Mesendoderm (in vitro differentiated cells): ENCODE measurements around the gene GLP1R.

ENCODE experiments used
- DNase-seq: peaks from one replicate; pipeline ENCODE4 v3.0.0; 2013
- H2AK5ac ChIP-seq: 2 replicates; pipeline ENCODE4 v1.6.1; 2013; ENCODE audit warnings: low read length, inconsistent platforms
- H2BK120ac ChIP-seq: 2 replicates; pipeline ENCODE4 v1.6.1; 2013; ENCODE audit warnings: low read depth, mild to moderate bottlenecking, low read length, moderate library complexity, mixed read lengths
- H2BK15ac ChIP-seq: replicated peaks from 2 replicates; pipeline ENCODE4 v1.6.1; 2013; ENCODE audit warnings: low read depth, mild to moderate bottlenecking, moderate library complexity
- H2BK5ac ChIP-seq: 2 replicates; pipeline ENCODE4 v1.6.1; 2013; ENCODE audit warnings: low read length, inconsistent platforms
- H3K18ac ChIP-seq: 2 replicates; pipeline ENCODE4 v1.6.1; 2013; ENCODE audit warnings: mild to moderate bottlenecking, low read length, mixed read lengths
- H3K23ac ChIP-seq: one replicate; pipeline ENCODE4 v1.6.1; 2013; ENCODE audit warnings: low read length
- H3K27ac ChIP-seq: 2 replicates; pipeline ENCODE4 v1.5.1; 2013; ENCODE audit warnings: low read depth, mild to moderate bottlenecking, inconsistent platforms, low read length, moderate library complexity
- H3K27me3 ChIP-seq: 2 replicates; pipeline ENCODE4 v1.6.1; 2013; ENCODE audit warnings: low read length, control low read depth, mild to moderate bottlenecking, inconsistent platforms; ENCODE audit not compliant: insufficient read depth, poor library complexity
- H3K36me3 ChIP-seq: 2 replicates; pipeline ENCODE4 v1.6.1; 2013; ENCODE audit warnings: low read length, inconsistent platforms; ENCODE audit not compliant: control insufficient read depth, insufficient read depth
- H3K4ac ChIP-seq: one replicate; pipeline ENCODE4 v1.6.1; 2013; ENCODE audit warnings: low read depth, mild to moderate bottlenecking, low read length, moderate library complexity
- H3K4me1 ChIP-seq: 2 replicates; pipeline ENCODE4 v1.6.1; 2013; ENCODE audit warnings: low read depth, low read length, inconsistent platforms; ENCODE audit not compliant: control insufficient read depth
- H3K4me2 ChIP-seq: 2 replicates; pipeline ENCODE4 v1.6.1; 2013; ENCODE audit warnings: low read length
- H3K4me3 ChIP-seq: 2 replicates; pipeline ENCODE4 v1.5.1; 2013; ENCODE audit warnings: mild to moderate bottlenecking, low read length
- H3K56ac ChIP-seq: one replicate; pipeline ENCODE4 v1.6.1; 2013; ENCODE audit warnings: low read length
- H3K79me1 ChIP-seq: 2 replicates; pipeline ENCODE4 v1.6.1; 2013; ENCODE audit warnings: low read length, inconsistent platforms
- H3K79me2 ChIP-seq: 2 replicates; pipeline ENCODE4 v1.6.1; 2013; ENCODE audit warnings: mild to moderate bottlenecking, low read length; ENCODE audit not compliant: control insufficient read depth, insufficient read depth
- H3K9ac ChIP-seq: 2 replicates; pipeline ENCODE4 v1.6.1; 2013; ENCODE audit warnings: low read length, inconsistent platforms
- H4K5ac ChIP-seq: one replicate; pipeline ENCODE4 v1.6.1; 2013; ENCODE audit warnings: low read length
- H4K8ac ChIP-seq: one replicate; pipeline ENCODE4 v1.6.1; 2013; ENCODE audit warnings: low read depth, mild to moderate bottlenecking, control low read depth, low read length, moderate library complexity
- WGBS: extraction: QIAGEN DNeasy Blood & Tissue Kit; methylation state at CpG from one replicate; pipeline ENCODE4 v1.1.7; 2013; ENCODE audit warnings: low lambda C conversion rate, missing lambda C conversion rate; ENCODE audit not compliant: insufficient coverage; ENCODE audit errors: extremely low coverage; 5-methylcytosine and 5-hydroxymethylcytosine counted together

Gene GLP1R

GRCh38 chr6:39061588-39061987 lies 13.0 kb downstream of the GLP1R start:
- H3K4ac ChIP-seq: no peak overlapping the region
- no peak overlapping the region for H3K9ac ChIP-seq
- no peak overlapping the region for H4K5ac ChIP-seq
- H3K27me3 ChIP-seq: no peaks in the 10 kb centered on the region
- DNase-seq: no peak
- no peak overlapping the region for H2AK5ac ChIP-seq
- H4K8ac ChIP-seq: no peak overlapping the region
- H3K18ac ChIP-seq: no peak overlapping the region
- H3K27ac ChIP-seq: no peak overlapping the region
- no peaks in the 10 kb centered on the region for H3K36me3 ChIP-seq
- H2BK120ac ChIP-seq: no peak overlapping the region
- H2BK5ac ChIP-seq: no peak overlapping the region
- WGBS: no CpG with 5 or more reads among the region's 3 CpGs
- no peaks in the 10 kb centered on the region for H3K79me1 ChIP-seq
- H2BK15ac ChIP-seq: no peak overlapping the region
- no peak overlapping the region for H3K4me3 ChIP-seq
- no peaks in the 10 kb centered on the region for H3K79me2 ChIP-seq
- H3K4me1 ChIP-seq: no peaks in the 10 kb centered on the region
- no peak overlapping the region for H3K23ac ChIP-seq
- no peak overlapping the region for H3K56ac ChIP-seq
- H3K4me2 ChIP-seq: no peak overlapping the region

GRCh38 chr6:39062014-39062740 lies 13.6 kb downstream of the GLP1R start:
- Histone ChIP-seq H3K27ac (no peak overlapping the region), H3K4me2 (no peak overlapping the region), H4K5ac (no peak overlapping the region), H2AK5ac (no peak overlapping the region), H2BK5ac (no peak overlapping the region), H3K18ac (no peak overlapping the region), H3K4ac (no peak overlapping the region), H3K79me2 (no peaks in the 10 kb centered on the region), H3K56ac (no peak overlapping the region), H3K4me1 (no peaks in the 10 kb centered on the region), H2BK120ac (no peak overlapping the region), H3K27me3 (no peaks in the 10 kb centered on the region), H3K9ac (no peak overlapping the region), H2BK15ac (no peak overlapping the region), H3K23ac (no peak overlapping the region), H3K4me3 (no peak overlapping the region), H3K79me1 (no peaks in the 10 kb centered on the region), H3K36me3 (no peaks in the 10 kb centered on the region), H4K8ac (no peak overlapping the region)
- DNase-seq: peak; percentile 34
- no CpG with 5 or more reads among the region's 10 CpGs for WGBS

- H2BK15ac ChIP-seq: no peak overlapping the region
- no peaks in the 10 kb centered on the region for H3K27me3 ChIP-seq
- H3K4me1 ChIP-seq: no peaks in the 10 kb centered on the region
- WGBS: no CpG with 5 or more reads among the region's 1 CpG
- H3K36me3 ChIP-seq: no peaks in the 10 kb centered on the region
- H3K9ac ChIP-seq: no peak overlapping the region
- H3K18ac ChIP-seq: no peak overlapping the region
- DNase-seq: no peak
- H3K79me1 ChIP-seq: no peaks in the 10 kb centered on the region
- no peak overlapping the region for H2BK5ac ChIP-seq
- no peak overlapping the region for H3K56ac ChIP-seq
- no peak overlapping the region for H3K4ac ChIP-seq
- H2AK5ac ChIP-seq: no peak overlapping the region
- no peak overlapping the region for H3K4me2 ChIP-seq
- no peak overlapping the region for H4K5ac ChIP-seq
- H3K27ac ChIP-seq: no peak overlapping the region
- no peak overlapping the region for H4K8ac ChIP-seq
- H2BK120ac ChIP-seq: no peak overlapping the region
- H3K4me3 ChIP-seq: no peak overlapping the region
- H3K79me2 ChIP-seq: no peaks in the 10 kb centered on the region
- no peak overlapping the region for H3K23ac ChIP-seq
These were observed 14.9 kb downstream of the GLP1R start for GRCh38 chr6:39063526-39063925.

- H3K23ac ChIP-seq: no peak overlapping the region
- H2BK5ac ChIP-seq: no peak overlapping the region
- H3K4me3 ChIP-seq: no peak overlapping the region
- H3K56ac ChIP-seq: no peak overlapping the region
- no peak overlapping the region for H2BK15ac ChIP-seq
- H3K27me3 ChIP-seq: no peaks in the 10 kb centered on the region
- H3K18ac ChIP-seq: no peak overlapping the region
- H2BK120ac ChIP-seq: no peak overlapping the region
- H3K27ac ChIP-seq: no peak overlapping the region
- no peak overlapping the region for H4K5ac ChIP-seq
- no peaks in the 10 kb centered on the region for H3K79me1 ChIP-seq
- H3K4ac ChIP-seq: no peak overlapping the region
- DNase-seq: no peak
- H3K9ac ChIP-seq: no peak overlapping the region
- no CpG with 5 or more reads among the region's 8 CpGs for WGBS
- no peaks in the 10 kb centered on the region for H3K4me1 ChIP-seq
- no peak overlapping the region for H2AK5ac ChIP-seq
- H3K79me2 ChIP-seq: no peaks in the 10 kb centered on the region
- no peak overlapping the region for H3K4me2 ChIP-seq
- no peaks in the 10 kb centered on the region for H3K36me3 ChIP-seq
- H4K8ac ChIP-seq: no peak overlapping the region
These were observed 17.0 kb downstream of the GLP1R start for GRCh38 chr6:39065561-39065960.

GRCh38 chr6:39068391-39068790 lies 19.8 kb downstream of the GLP1R start:
- Histone ChIP-seq H3K36me3 (no peaks in the 10 kb centered on the region), H3K23ac (no peak overlapping the region), H3K4me3 (no peak overlapping the region), H2BK5ac (no peak overlapping the region), H3K79me2 (no peaks in the 10 kb centered on the region), H2BK120ac (no peak overlapping the region), H3K79me1 (no peaks in the 10 kb centered on the region), H4K8ac (no peak overlapping the region), H3K9ac (no peak overlapping the region), H4K5ac (no peak overlapping the region), H3K4me2 (no peak overlapping the region), H3K27me3 (no peaks in the 10 kb centered on the region), H3K4ac (no peak overlapping the region), H3K18ac (no peak overlapping the region), H3K27ac (no peak overlapping the region), H3K4me1 (no peaks in the 10 kb centered on the region), H2AK5ac (no peak overlapping the region), H2BK15ac (no peak overlapping the region), H3K56ac (no peak overlapping the region)
- WGBS: no CpG with 5 or more reads among the region's 7 CpGs
- DNase-seq: no peak

GRCh38 chr6:39072830-39073229 lies 24.2 kb downstream of the GLP1R start:
- Histone ChIP-seq H4K8ac (no peak overlapping the region), H2AK5ac (no peak overlapping the region), H2BK15ac (no peak overlapping the region), H3K4me2 (no peak overlapping the region), H2BK5ac (no peak overlapping the region), H4K5ac (no peak overlapping the region), H3K27ac (no peak overlapping the region), H3K4me1 (no peaks in the 10 kb centered on the region), H3K79me2 (no peaks in the 10 kb centered on the region), H3K79me1 (no peaks in the 10 kb centered on the region), H2BK120ac (no peak overlapping the region), H3K9ac (no peak overlapping the region), H3K4ac (no peak overlapping the region), H3K23ac (no peak overlapping the region), H3K56ac (no peak overlapping the region), H3K4me3 (no peak overlapping the region), H3K18ac (no peak overlapping the region), H3K36me3 (no peaks in the 10 kb centered on the region), H3K27me3 (no peaks in the 10 kb centered on the region)
- DNase-seq: no peak
- WGBS: no CpG with 5 or more reads among the region's 9 CpGs
